Sciatic nerve (tissue), 2 donors: Measurements from ENCODE around the gene MAGEB6B. TPM values are rescaled to one million over a fixed set of nuclear protein-coding genes. Genes with fewer than 3 reads are reported as not detected.
"Not testable (repeated sequence)": the region's sequence is repeated elsewhere in the genome, so short reads cannot be mapped to it uniquely, and the experiment has no call there.

Experiments used
- ATAC-seq: fragments of 200-7000 bp; cut with Tn5 transposase; one replicate; pipeline ENCODE4 v1.9.1; 2020; ENCODE audit warnings: mild to moderate bottlenecking, moderate library complexity
- DNase-seq: peaks from one replicate; pipeline ENCODE4 v3.0.0-alpha.2; 2020; ENCODE audit warnings: low spot score
- intact Hi-C: fragments of 100-400 bp; cut with DNase I; formaldehyde crosslinking; loops from one replicate; pipeline ENCODE4 v1.14.2; 2022
- total RNA-seq: library from RNA; stranded (reverse); fragmentation: NEBNext Ultra II Directional; extraction: Animal tissue kit (Norgen Biotek cat#: 25700); gene quantifications from one replicate; pipeline ENCODE4 v1.2.1, GENCODE V29; 2021
- donor health status: DM: no; HTN: no; CAD: no.
- donor health status: DM: no; HTN: no; CAD: no.

Gene MAGEB6B
- not detected for total RNA-seq

GRCh38 chrX:26160301-26160700 lies at the start of gene MAGEB6B:
TSS of gene MAGEB6B (plus strand) at chrX:26160601. CDS start at chrX:26160601, 0 bp downstream.
- DNase-seq (no peak), ATAC-seq (no peak)
- intact Hi-C loops: no loop called here

- no peak for ATAC-seq
- DNase-seq: no peak
- intact Hi-C loops: no loop called here
Measured at GRCh38 chrX:26138274-26138673, 22.1 kb upstream of the MAGEB6B start, which contains the start of gene MAGEB18. TSS of gene MAGEB18 (plus strand) at chrX:26138343. CDS start at chrX:26138986, 643 bp downstream.

- DNase-seq (no peak), ATAC-seq (no peak)
- intact Hi-C loops: no loop called here
Measured at GRCh38 chrX:26146024-26146423, 14.4 kb upstream of the MAGEB6B start.

GRCh38 chrX:26192204-26192603 lies 31.8 kb downstream of the MAGEB6B start, which contains the start of gene MAGEB6:
TSS of gene MAGEB6 (plus strand) at chrX:26192440. CDS start at chrX:26193847, 1,407 bp downstream.
- DNase-seq (no peak), ATAC-seq (no peak)
- intact Hi-C loops: no loop called here

GRCh38 chrX:26203561-26203960 lies 43.2 kb downstream of the MAGEB6B start:
- intact Hi-C loops: no loop called here
- ATAC-seq: no peak
- DNase-seq: no peak

GRCh38 chrX:26204717-26205116 lies 44.3 kb downstream of the MAGEB6B start:
- intact Hi-C loops, DNase-seq, ATAC-seq: not testable (repeated sequence)

GRCh38 chrX:26208012-26208411 lies 47.6 kb downstream of the MAGEB6B start:
- intact Hi-C loops: no loop called here
- no peak for ATAC-seq
- no peak for DNase-seq

Other genes with a start within 250 kb of the MAGEB6B start
- gene MAGEB18, start 22.3 kb upstream of the MAGEB6B start, total RNA-seq: not detected
- not detected for gene MAGEB6, start 31.8 kb downstream of the MAGEB6B start, total RNA-seq
- not detected for gene MAGEB5, start 55.6 kb downstream of the MAGEB6B start, total RNA-seq